HG03342 (cell line): ENCODE results near the gene ANKDD1B.

Experiments used
- ATAC-seq: cut with Tn5 transposase; IDR thresholded peaks from one replicate; pipeline ENCODE4 v1.9.1; 2021; ENCODE audit warnings: mild to moderate bottlenecking, moderate library complexity; ENCODE audit not compliant: unreplicated experiment

Gene ANKDD1B

GRCh38 chr5:75616371-75616881 is 5.2 kb downstream of the ANKDD1B start:
- ATAC-seq, result no peak

GRCh38 chr5:75616971-75617621 is 5.8 kb downstream of the ANKDD1B start:
- no peak for ATAC-seq

- ATAC-seq, result no peak
These were observed 6.6 kb downstream of the ANKDD1B start for GRCh38 chr5:75617736-75618352.

- no peak for ATAC-seq
These were observed 9.1 kb downstream of the ANKDD1B start for GRCh38 chr5:75620184-75620959.

DNA sequence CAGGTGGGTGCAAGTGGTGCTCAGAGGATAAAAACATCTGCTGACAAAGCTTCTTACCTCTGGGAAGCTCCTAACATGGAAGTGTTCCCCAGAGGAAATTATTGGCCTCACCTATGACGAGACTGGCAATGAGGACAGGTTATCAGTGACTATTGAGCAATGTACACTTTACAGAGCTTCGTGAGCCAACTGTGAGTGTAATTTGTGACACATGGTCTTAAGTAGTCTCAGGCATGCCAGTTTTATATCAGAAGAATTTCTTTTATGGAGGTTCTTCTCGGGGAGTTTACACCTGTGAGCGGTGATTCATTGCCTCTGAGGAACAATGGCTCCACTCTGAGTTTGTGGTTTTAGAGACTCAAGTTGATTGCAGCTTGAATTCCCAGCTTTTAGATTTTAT is 11.3 kb downstream of the ANKDD1B start:
- ATAC-seq, result no peak

GRCh38 chr5:75623846-75624245 is 12.6 kb downstream of the ANKDD1B start:
- ATAC-seq, result no peak

DNA sequence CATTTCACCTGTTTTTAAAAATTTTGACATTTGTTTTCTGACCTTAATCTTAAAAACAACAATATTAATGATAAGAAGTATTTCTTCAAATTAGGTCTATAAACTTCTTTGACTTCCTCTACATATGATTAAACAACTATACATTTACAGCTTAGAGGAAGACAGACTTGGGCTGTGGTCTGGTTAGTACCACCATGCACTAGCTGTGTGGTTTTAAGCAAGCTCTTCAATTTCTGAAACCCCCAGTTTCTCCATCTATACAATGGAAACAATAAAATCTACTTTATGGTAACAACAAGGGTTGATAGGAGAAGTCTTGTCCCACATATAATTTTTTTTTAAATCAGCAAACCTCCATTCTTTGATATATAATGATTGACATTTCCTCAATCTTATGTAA is 15.7 kb downstream of the ANKDD1B start:
- ATAC-seq, result no peak

- no peak for ATAC-seq
These were observed 16.5 kb downstream of the ANKDD1B start for GRCh38 chr5:75627801-75628200.

DNA sequence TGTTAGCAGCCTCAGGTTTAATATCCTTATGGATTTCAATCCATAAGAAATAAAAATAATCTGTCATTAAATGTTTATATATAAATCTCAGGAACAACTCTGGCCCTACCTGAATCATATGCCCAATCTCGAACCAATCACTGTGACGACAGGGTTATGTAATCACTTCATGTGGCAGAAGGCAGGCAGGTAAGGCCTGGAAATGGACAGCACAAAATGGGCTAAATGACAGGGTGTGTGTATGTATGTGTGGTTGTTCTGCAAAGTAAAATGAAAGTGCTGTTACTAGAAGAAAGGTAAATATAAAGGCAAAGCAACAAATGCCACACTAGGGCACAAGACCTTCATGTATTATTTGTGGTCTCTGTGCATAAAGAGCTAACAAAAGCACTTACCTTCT is 19.6 kb downstream of the ANKDD1B start:
- ATAC-seq, result no peak

DNA sequence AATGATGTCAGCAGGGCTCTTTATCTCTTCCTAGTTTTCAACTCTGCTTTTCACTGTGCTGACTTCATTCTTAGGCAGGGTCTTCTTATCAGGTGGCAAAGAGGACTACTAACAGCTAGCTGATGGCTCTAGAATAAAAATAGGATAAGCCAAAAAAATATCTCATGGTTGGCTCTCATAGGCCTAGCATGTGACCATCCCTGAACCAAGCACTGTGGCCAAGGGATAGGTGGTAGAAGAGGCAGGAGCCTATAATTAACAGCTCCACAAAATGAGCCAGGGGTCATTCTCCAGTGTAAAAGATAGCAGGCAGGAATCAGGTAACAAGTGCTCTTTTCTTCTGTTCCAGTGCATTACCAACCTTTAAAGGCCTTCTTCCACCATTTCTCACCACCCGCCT is 21.1 kb downstream of the ANKDD1B start:
- ATAC-seq, result no peak

GRCh38 chr5:75637949-75638348 is 26.7 kb downstream of the ANKDD1B start:
- no peak for ATAC-seq

- no peak for ATAC-seq
These were observed 28.5 kb downstream of the ANKDD1B start for GRCh38 chr5:75639535-75640311.

DNA sequence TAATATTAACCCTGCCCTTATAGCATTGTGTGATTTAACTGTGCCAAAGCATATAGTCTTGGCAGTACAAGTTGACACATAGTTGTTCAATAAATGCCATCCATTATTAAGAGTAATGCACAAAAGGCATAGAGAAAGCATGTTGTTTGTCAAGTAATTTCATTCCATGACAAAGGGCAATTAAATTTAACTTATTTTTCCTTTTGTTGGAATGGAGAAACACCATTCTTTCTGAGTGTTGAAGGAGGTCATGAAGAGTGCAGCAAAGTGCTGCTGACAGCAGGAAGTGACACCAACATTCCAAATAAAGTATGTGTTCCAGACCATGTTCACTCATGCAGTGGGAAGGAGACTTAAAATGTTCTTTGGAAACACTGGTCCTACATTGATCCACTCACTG is 29.1 kb downstream of the ANKDD1B start:
- ATAC-seq, result no peak

- ATAC-seq, result no peak
These were observed 29.6 kb downstream of the ANKDD1B start for GRCh38 chr5:75640826-75641225.

GRCh38 chr5:75648712-75649111 is 37.5 kb downstream of the ANKDD1B start:
- no peak for ATAC-seq

- no peak for ATAC-seq
These were observed 40.5 kb downstream of the ANKDD1B start for GRCh38 chr5:75651575-75652238.

- ATAC-seq, result no peak
These were observed 42.3 kb downstream of the ANKDD1B start for GRCh38 chr5:75653521-75653920.

DNA sequence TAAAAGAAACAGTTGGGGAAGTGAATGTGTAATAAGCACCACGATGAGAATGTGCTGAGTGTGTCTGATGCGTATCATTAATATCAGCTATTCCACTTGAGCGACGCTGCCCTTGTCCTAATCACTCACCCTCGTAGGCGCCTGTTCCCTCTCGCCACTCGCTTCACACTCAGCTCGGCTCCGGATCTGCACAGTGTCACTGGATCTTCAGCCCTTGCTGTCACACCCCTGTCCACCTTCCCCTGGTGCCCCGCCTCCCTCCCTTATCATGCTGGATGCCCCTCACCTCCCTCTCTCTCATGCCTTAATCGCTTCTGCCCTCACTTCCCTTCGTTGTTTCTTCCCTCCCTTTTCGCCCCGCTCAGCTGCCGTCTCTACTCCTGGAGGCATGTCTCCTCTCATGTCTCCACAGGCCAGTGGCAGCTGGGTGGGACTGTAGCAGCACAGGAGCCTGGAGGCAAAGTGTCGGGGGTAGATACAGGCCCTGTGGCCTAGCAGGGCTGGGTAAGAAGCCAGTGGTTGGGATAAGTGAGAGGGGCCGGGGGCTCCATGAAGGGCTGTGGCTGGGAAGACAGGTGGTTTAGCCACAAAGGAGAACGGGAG is 43.5 kb downstream of the ANKDD1B start:
- ATAC-seq, result no peak

DNA sequence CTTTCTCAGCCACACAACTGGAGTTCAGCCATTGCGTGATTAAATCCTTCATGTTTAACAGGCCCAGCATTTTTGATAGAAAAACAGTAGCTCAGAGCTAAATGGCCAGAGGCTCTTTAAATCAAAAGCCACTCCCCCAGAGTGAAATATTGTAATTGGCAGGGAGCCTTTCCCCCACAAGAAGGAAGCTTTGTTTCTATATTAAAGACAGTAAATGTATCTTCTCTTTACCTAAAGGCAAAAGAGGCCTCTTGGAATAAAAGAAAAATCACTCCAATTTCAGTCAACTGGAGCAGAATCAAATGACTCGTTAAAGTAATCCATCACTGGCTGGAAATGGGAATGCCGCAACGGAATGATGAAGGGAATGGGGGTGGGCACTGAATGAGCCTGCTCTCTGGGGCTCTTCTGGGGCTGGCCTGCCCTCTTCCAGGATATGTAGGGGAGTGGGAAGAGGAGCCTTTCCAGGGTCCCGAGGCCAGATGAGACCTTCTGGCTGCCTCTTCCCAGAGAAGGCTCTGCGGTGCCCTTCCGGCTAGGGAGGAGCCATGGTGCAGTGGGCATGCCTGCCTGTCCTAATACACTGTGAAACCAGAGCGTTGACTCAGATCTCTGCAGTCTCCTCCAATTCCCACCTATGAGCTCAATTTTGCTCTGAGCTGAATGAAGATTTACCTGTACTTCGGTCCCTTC is 45.2 kb downstream of the ANKDD1B start:
- no peak for ATAC-seq
